ENCODE data around the gene GPR148.

GPR148 gene

DNA sequence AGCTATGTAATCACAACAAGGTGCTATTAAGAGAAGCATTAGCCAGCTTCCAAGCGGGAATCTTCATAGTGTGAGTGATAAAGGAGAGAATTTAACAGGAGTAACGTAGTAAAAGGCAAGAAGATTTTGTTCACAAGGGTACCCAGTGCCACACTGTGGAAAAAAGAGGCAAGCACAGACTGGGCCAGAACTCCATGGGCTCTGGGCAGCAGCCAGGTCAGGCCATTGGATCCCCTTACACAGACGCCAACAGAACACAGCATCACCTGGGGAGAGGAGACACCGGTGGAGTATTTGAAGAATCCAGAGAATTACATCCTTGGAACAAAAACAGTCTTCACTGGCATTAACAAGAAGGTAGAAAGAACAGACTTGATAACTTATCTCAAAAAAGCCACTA lies 47.7 kb downstream of the GPR148 start:
- DNase-seq, result no peak

DNA sequence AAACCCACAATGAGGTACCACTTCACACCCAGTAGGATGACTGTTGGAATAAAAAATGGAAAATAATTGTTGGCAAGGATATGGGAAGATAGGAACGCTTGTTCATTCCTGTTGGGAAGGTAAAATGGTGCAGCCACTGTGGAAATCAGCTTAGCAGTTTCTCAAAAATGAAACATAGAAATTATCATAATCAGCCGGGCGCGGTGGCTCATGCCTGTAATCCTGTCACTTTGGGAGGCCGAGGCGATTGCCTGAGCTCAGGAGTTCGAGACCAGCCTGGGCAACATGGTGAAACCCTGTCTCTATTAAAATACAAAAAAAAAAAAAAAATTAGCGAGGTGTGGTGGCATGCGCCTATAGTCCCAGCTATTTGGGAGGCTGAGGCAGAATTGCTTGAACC lies 49.9 kb downstream of the GPR148 start:
- DNase-seq, result no peak
